Upper lobe of left lung (tissue), 6 donors: ENCODE results near the gene ZBTB17. TPM values are rescaled to one million over a fixed set of nuclear protein-coding genes. Genes with fewer than 3 reads are reported as not detected.

Experiments used
- ATAC-seq, 2 donors: fragments of 200-7000 bp; cut with Tn5 transposase; one replicate each; pipeline ENCODE4 v1.9.1; 2022; ENCODE audit warnings: mild to moderate bottlenecking in 2 of 2, moderate library complexity in 2 of 2; ENCODE audit not compliant: low FRiP score in 2 of 2
- DNase-seq, 2 donors: peaks; one replicate each; pipeline ENCODE4 v3.0.0-alpha.2; 2019 to 2020
- H3K27ac ChIP-seq, 4 donors: fragments of 200-600 bp; sonication (generic); one replicate each; pipeline ENCODE4 v1.5.1; 2016 to 2019
- H3K27me3 ChIP-seq, 4 donors: fragments of 200-600 bp; sonication (generic); one replicate each; pipeline ENCODE4 v1.5.1; 2017 to 2019
- H3K36me3 ChIP-seq, 4 donors: fragments of 200-600 bp; sonication (generic); one replicate each; pipeline ENCODE4 v1.5.1; 2016 to 2019
- H3K4me1 ChIP-seq, 4 donors: fragments of 200-600 bp; sonication (generic); one replicate each; pipeline ENCODE4 v1.5.1; 2018 to 2019
- H3K4me3 ChIP-seq, 4 donors: fragments of 200-600 bp; sonication (generic); one replicate each; pipeline ENCODE4 v1.5.1; 2017 to 2019; ENCODE audit warnings: mild to moderate bottlenecking in 2 of 4, moderate library complexity in 1 of 4
- H3K9me3 ChIP-seq, 4 donors: fragments of 200-600 bp; sonication (generic); one replicate each; pipeline ENCODE4 v1.5.1; 2018 to 2019
- CTCF ChIP-seq, 6 experiments: fragments of 450-650 bp in 4 of 6; fragments of 200-600 bp in 2 of 6; sonication (generic) in 2 of 6; IDR thresholded peaks; one replicate each; pipeline ENCODE4 v1.5.1; 2016 to 2019; ENCODE audit warnings: antibody characterized with exemption in 6 of 6
- EP300 ChIP-seq, 4 donors: sonication (generic); formaldehyde crosslinking; IDR thresholded peaks; one replicate each; pipeline ENCODE4 v1.5.1; 2017; ENCODE audit warnings: antibody characterized with exemption in 4 of 4, control low read depth in 2 of 4
- POLR2A ChIP-seq, 4 donors: fragments of 450-650 bp; IDR thresholded peaks; one replicate each; pipeline ENCODE4 v1.5.1; 2016 to 2017; ENCODE audit warnings: antibody characterized with exemption in 4 of 4, mild to moderate bottlenecking in 2 of 4
- POLR2AphosphoS5 ChIP-seq, 2 donors: sonication (generic); formaldehyde crosslinking; IDR thresholded peaks; one replicate each; pipeline ENCODE4 v1.5.1; 2017; ENCODE audit warnings: antibody characterized with exemption in 2 of 2
- WGBS, 2 donors: methylation state at CpG; one replicate each; pipeline ENCODE4 v1.1.5; 2017 to 2018; 5-methylcytosine and 5-hydroxymethylcytosine counted together
- total RNA-seq, 6 donors: library from RNA; depleted of rRNA in 4 of 6; stranded (reverse); fragments of >200 nt in 4 of 6; gene quantifications; one replicate each; pipeline versions ENCODE4 v1.1.0 to v1.2.1, GENCODE V29; 2016 to 2021
- donor health status: DM: no; HTN: no; CAD: no; lungs with moderate emphysema.
- donor health status: DM: no; HTN: yes; CAD: no; lungs with severe emphysema.

The ZBTB17 gene
- total RNA-seq, 6 donors from 2014 or later = 34.1 to 94.2 (median 42.9) TPM

DNA sequence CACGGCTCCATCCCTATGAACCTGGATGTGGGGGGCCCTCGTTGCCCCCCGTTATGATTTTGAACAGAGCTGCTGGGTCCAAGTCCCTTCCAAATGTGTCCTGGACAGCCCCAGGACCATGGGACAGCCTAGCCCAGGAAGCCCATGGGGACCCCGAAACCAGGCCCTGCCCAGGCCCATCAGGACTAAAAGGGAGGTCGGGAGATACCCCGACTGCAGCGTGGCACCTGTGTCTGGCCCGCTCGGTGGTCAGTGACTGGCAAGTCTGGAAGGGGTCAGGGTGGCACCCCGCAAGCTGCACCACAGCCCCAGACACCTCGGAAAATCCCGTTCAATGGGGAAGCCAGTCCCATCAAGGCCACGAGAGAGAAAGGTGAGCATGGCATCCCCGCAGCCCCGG, 17.8 kb upstream of the ZBTB17 start:
- H3K36me3 ChIP-seq = no peaks in the 10 kb centered on the region
- DNase-seq (no peak), ATAC-seq (no peak)
- H3K4me1 ChIP-seq = peaks cover 0 to 4% (median 0%) of the 10 kb centered on the region in 4 donors
- TF ChIP-seq CTCF (IDR thresholded peaks at IDR 0.05) (no peak), POLR2A (IDR thresholded peaks at IDR 0.05) (no peak), POLR2AphosphoS5 (IDR thresholded peaks at IDR 0.05) (no peak), EP300 (IDR thresholded peaks at IDR 0.05) (no peak)
- no peak overlapping the region for H3K27ac ChIP-seq
- H3K4me3 ChIP-seq = no peak overlapping the region
- H3K27me3 ChIP-seq = no peaks in the 10 kb centered on the region
- WGBS, 2 donors = 80 to 96% methylated on average over 5 of the region's 15 CpGs
- H3K9me3 ChIP-seq = no peaks in the 10 kb centered on the region

DNA sequence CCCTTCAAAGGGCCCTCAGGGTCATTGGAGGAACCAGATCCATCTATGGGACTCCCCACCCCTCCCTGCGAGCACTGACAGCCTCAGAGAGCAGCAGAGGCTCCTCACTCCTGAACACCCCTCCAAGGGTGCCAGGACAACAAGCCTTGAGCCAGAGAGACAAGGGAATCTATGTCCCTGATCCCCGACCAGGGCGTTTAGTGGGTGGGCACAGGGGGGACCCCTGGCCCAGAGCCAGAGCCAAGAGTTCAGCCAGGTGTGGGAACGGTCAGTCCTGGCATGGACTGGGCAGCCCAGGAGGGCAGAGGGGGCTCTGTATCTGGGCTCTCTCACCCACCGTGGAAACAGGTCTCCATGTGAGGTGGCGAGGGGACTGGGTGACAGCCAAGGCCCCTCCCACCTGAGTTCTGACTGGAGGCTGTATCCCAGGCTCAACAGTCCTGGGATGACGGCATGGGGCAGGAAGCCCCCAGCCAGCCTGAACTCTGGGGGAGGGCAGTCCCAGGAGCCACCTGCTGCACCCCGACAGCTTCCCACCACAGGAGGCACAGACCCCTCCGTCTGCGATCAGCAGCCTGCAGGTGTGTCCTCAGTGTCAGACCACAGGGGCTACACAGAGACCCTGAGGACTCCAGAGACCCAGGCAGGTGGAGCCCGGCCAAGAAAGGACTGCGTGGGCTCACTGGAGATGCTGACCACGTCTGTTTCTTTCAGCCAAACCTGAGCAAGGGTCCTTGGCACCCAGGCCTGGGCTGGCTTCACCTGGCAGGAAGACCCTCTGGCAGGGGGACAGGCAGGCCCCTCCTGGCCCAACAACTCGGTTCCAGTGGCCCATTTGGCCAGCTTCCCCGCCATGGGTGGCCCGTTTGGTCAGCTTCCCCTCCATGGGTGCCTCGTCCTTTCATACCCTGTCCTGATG, 16.9 kb upstream of the ZBTB17 start:
- TF ChIP-seq POLR2AphosphoS5 (IDR thresholded peaks at IDR 0.05) (no peak), CTCF (IDR thresholded peaks at IDR 0.05) (no peak), EP300 (IDR thresholded peaks at IDR 0.05) (no peak), POLR2A (IDR thresholded peaks at IDR 0.05) (no peak)
- 86% methylated on average over 17 of the region's 17 CpGs; no CpG with 5 or more reads in 1 of the 2 donors for WGBS, 2 donors
- no peak overlapping the region for H3K4me3 ChIP-seq
- no peaks in the 10 kb centered on the region for H3K36me3 ChIP-seq
- ATAC-seq = no peak
- H3K4me1 ChIP-seq = peaks cover 0 to 4% (median 0%) of the 10 kb centered on the region in 4 donors
- H3K27me3 ChIP-seq = no peaks in the 10 kb centered on the region
- no peak overlapping the region for H3K27ac ChIP-seq
- DNase-seq = no peak
- H3K9me3 ChIP-seq = no peaks in the 10 kb centered on the region

GRCh38 chr1:15992187-15992553, 16.3 kb upstream of the ZBTB17 start:
- no peak overlapping the region for H3K4me3 ChIP-seq
- 90 to 99% methylated on average over 6 to 7 of the region's 7 CpGs for WGBS, 2 donors
- no peaks in the 10 kb centered on the region for H3K9me3 ChIP-seq
- TF ChIP-seq EP300 (IDR thresholded peaks at IDR 0.05) (no peak), POLR2AphosphoS5 (IDR thresholded peaks at IDR 0.05) (no peak), CTCF (IDR thresholded peaks at IDR 0.05) (no peak), POLR2A (IDR thresholded peaks at IDR 0.05) (no peak)
- H3K36me3 ChIP-seq = no peaks in the 10 kb centered on the region
- DNase-seq = no peak
- H3K27ac ChIP-seq = no peak overlapping the region
- H3K4me1 ChIP-seq = peaks cover 0 to 4% (median 0%) of the 10 kb centered on the region in 4 donors
- no peak for ATAC-seq
- no peaks in the 10 kb centered on the region for H3K27me3 ChIP-seq

DNA sequence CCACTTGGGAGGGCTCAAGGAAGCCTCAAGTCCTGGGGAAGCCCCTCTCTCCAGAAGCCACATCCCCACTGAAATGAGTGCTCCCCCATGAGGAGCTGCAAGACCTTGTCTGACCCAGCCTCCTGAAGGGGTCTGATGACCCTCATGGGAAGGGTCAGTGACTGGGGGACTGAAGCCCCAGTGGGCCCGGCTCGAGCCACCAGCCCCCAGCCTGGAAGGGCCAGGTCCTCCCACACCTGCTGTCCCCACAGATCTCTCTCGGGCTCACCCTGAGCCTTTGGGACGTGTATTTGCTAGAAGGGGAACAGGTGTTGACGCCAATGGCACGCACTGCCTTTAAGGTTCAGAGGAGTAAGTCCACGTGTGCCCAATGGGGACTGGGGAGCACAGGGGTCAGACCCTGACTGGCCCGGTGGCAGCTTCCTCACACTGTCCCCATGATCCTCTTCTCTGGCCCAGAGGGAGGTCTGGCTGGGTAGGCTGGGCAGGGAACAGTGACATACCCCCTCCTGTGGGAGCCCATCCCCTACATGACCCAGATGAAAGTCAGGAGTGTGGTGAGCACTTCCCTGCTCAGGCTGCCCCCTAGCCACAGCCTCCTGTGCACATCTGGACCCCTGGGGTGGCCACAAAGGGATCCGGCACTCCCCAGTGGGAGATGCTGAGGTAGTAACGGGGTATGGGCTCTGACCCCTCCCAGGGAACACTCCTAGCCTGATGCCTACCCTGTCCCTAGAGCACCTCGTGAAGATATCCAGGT, 15.7 kb upstream of the ZBTB17 start:
- no peak for TF ChIP-seq CTCF (IDR thresholded peaks at IDR 0.05)
- no peak for TF ChIP-seq POLR2A (IDR thresholded peaks at IDR 0.05)
- TF ChIP-seq POLR2AphosphoS5 (IDR thresholded peaks at IDR 0.05) = no peak
- TF ChIP-seq EP300 (IDR thresholded peaks at IDR 0.05) = no peak
- ATAC-seq = no peak
- H3K27ac ChIP-seq = no peak overlapping the region
- no peaks in the 10 kb centered on the region for H3K36me3 ChIP-seq
- H3K4me3 ChIP-seq = no peak overlapping the region
- DNase-seq = no peak
- H3K4me1 ChIP-seq = peaks cover 0 to 4% (median 0%) of the 10 kb centered on the region in 4 donors
- 90% methylated on average over 3 of the region's 11 CpGs; no CpG with 5 or more reads in 1 of the 2 donors for WGBS, 2 donors
- no peaks in the 10 kb centered on the region for H3K27me3 ChIP-seq
- H3K9me3 ChIP-seq = no peaks in the 10 kb centered on the region
